ES-I3 (cell line): ENCODE data around the gene ADAM10.
"Not testable (repeated sequence)": the region's sequence is repeated elsewhere in the genome, so short reads cannot be mapped to it uniquely, and the experiment has no call there.

Experiments
- H3K36me3 ChIP-seq: 2 replicates; pipeline ENCODE4 v1.6.1; 2013; ENCODE audit warnings: mild to moderate bottlenecking, low read length, control low read depth, moderate library complexity; ENCODE audit not compliant: insufficient read depth
- H3K4me1 ChIP-seq: 2 replicates; pipeline ENCODE4 v1.6.1; 2013; ENCODE audit warnings: mild to moderate bottlenecking, control low read depth, low read length; ENCODE audit not compliant: insufficient read depth
- H3K9ac ChIP-seq: 2 replicates; pipeline ENCODE4 v1.6.1; 2013; ENCODE audit warnings: low read depth, mild to moderate bottlenecking, low read length, moderate library complexity
- H3K9me3 ChIP-seq: 2 replicates; pipeline ENCODE4 v1.6.1; 2013; ENCODE audit warnings: mild to moderate bottlenecking, low read length, moderate library complexity; ENCODE audit not compliant: control insufficient read depth, insufficient read depth

The ADAM10 gene

GRCh38 chr15:58641660-58642059 is 107.8 kb downstream of the ADAM10 start:
- no peaks in the 10 kb centered on the region for H3K36me3 ChIP-seq
- no peaks in the 10 kb centered on the region for H3K4me1 ChIP-seq
- no peaks in the 10 kb centered on the region for H3K9me3 ChIP-seq
- no peak overlapping the region for H3K9ac ChIP-seq

GRCh38 chr15:58639992-58640391 is 109.5 kb downstream of the ADAM10 start:
- Histone ChIP-seq H3K9ac (no peak overlapping the region), H3K36me3 (no peaks in the 10 kb centered on the region), H3K4me1 (no peaks in the 10 kb centered on the region), H3K9me3 (no peaks in the 10 kb centered on the region)

GRCh38 chr15:58639002-58639756 is 110.3 kb downstream of the ADAM10 start:
- Histone ChIP-seq H3K9me3 (no peaks in the 10 kb centered on the region), H3K36me3 (no peaks in the 10 kb centered on the region), H3K9ac (no peak overlapping the region), H3K4me1 (no peaks in the 10 kb centered on the region)

DNA sequence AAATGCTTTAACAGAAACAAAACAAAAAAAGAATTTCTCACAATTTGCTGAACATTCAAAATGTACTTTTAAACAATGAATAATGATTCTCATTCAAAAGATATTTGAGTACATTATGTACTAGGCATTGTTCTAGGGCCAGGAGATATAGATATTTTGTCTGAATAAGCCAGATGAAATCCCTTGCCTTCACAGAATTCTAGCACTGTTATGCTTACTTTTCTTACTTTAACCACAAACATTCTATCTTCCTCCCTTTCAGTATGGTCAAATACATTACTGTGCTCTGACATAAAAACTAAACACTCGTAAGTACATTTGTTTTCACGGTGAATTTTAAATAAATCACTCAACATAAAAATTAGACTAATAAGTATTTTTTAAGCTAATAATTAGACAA is 116.7 kb downstream of the ADAM10 start:
- Histone ChIP-seq H3K4me1 (no peaks in the 10 kb centered on the region), H3K9ac (no peak overlapping the region), H3K9me3 (no peaks in the 10 kb centered on the region), H3K36me3 (no peaks in the 10 kb centered on the region; the same call in 1 of the 2 replicates)

- no peak overlapping the region for H3K9ac ChIP-seq
- no peaks in the 10 kb centered on the region for H3K4me1 ChIP-seq
- no peaks in the 10 kb centered on the region for H3K9me3 ChIP-seq
- no peaks in the 10 kb centered on the region; the same call in 1 of the 2 replicates for H3K36me3 ChIP-seq
Measured at GRCh38 chr15:58631319-58631718, 118.2 kb downstream of the ADAM10 start.

DNA sequence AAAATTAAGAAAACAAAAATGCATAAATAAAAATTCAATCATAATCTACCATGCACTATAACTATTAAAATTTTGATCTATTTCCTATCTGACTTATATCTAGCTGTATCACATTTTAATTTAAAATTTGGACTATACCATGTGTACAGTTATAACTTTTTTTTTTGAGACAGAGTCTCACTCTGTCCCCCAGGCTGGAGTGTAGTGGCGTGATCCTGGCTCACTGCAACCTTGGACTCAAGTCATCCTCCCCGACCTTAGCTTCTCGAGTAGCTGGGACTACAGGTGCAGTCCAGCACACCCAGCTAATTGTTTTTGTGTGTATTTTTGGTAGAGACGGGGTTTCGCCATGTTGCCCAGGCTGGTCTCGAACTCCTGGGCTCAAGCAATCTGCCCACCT is 119.9 kb downstream of the ADAM10 start:
- Histone ChIP-seq H3K9me3 (no peaks in the 10 kb centered on the region), H3K4me1 (no peaks in the 10 kb centered on the region), H3K36me3 (no peaks in the 10 kb centered on the region; the same call in 1 of the 2 replicates), H3K9ac (no peak overlapping the region)

- H3K9me3 ChIP-seq, result no peaks in the 10 kb centered on the region
- no peaks in the 10 kb centered on the region; the same call in 1 of the 2 replicates for H3K36me3 ChIP-seq
- H3K9ac ChIP-seq, result no peak overlapping the region
- H3K4me1 ChIP-seq, result no peaks in the 10 kb centered on the region
Measured at GRCh38 chr15:58628206-58628947, 121.1 kb downstream of the ADAM10 start.

DNA sequence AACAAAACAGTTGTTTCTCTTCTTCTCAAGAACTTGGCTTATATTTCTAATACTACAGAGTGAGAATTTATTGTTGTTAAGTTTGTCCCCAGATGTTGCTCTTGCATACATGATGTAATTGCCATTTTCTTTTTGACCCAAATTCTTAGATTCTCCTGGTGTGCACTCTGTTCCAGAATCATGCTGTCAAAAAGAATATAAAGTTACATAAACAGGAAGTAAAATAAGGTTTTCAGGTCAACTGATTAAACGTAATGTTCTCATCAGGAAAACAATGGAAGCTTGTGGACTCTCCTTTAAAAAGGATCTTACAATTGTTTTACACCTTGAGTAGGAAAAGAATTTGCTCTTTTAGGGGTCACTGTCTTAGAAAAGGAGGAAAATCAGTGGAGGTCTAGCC is 121.8 kb downstream of the ADAM10 start:
- Histone ChIP-seq H3K36me3 (no peaks in the 10 kb centered on the region; the same call in 1 of the 2 replicates), H3K9me3 (no peaks in the 10 kb centered on the region), H3K9ac (no peak overlapping the region), H3K4me1 (no peaks in the 10 kb centered on the region)

DNA sequence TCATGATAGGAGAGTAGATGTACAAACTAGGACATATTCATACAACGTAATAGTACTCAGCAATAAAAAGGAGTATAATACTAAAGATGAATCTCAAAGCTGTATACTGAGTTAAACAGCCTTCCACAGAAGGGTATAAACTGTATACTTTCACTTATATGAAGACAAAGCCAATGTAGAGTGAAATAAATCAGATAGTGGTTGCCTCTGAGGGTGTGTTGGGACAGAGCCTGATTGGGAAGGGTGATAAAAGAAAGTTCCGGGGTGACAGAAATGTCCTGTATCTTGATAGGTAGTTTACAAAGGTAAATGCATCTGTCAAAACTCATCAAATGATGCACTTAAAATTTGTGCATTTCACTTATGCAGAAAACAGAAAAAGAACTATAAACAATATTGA is 122.5 kb downstream of the ADAM10 start:
- Histone ChIP-seq H3K36me3 (no peaks in the 10 kb centered on the region; the same call in 1 of the 2 replicates), H3K4me1 (no peaks in the 10 kb centered on the region), H3K9ac (no peak overlapping the region), H3K9me3 (no peaks in the 10 kb centered on the region)

DNA sequence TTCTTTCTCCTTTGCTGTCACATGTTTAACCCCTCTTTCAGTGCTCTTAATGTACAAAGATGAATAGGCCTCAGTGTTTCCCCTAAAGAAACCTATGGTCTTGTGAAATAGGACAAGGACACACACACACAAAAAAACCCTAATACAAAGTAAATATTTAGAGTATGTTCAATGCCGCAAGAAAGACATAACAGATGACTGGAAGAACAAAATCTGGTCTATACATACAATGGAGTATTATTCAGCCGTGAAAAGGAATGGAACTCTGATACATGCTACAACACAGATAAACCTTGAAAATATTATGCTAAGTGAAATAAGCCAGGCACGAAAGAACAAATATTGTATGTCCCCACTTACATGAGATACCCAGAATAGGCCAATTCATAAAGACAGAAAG is 123.1 kb downstream of the ADAM10 start:
- H3K9ac ChIP-seq, result no peak overlapping the region
- H3K9me3 ChIP-seq, result no peaks in the 10 kb centered on the region
- H3K4me1 ChIP-seq, result peaks cover 5% of the 10 kb centered on the region; the same call in 1 of the 2 replicates
- H3K36me3 ChIP-seq, result no peaks in the 10 kb centered on the region; the same call in 1 of the 2 replicates

- Histone ChIP-seq H3K4me1 (peaks cover 5% of the 10 kb centered on the region; the same call in 1 of the 2 replicates), H3K36me3 (no peaks in the 10 kb centered on the region), H3K9me3 (no peaks in the 10 kb centered on the region), H3K9ac (no peak overlapping the region)
Measured at GRCh38 chr15:58622877-58623276, 126.6 kb downstream of the ADAM10 start.

GRCh38 chr15:58620268-58620667 is 129.2 kb downstream of the ADAM10 start:
- not testable (repeated sequence) for H3K9me3 ChIP-seq, H3K36me3 ChIP-seq, H3K4me1 ChIP-seq, H3K9ac ChIP-seq

- Histone ChIP-seq H3K4me1 (no peaks in the 10 kb centered on the region), H3K9ac (no peak overlapping the region), H3K36me3 (no peaks in the 10 kb centered on the region), H3K9me3 (peaks cover 2% of the 10 kb centered on the region; the same call in 1 of the 2 replicates)
Measured at GRCh38 chr15:58616171-58616570, 133.3 kb downstream of the ADAM10 start.

DNA sequence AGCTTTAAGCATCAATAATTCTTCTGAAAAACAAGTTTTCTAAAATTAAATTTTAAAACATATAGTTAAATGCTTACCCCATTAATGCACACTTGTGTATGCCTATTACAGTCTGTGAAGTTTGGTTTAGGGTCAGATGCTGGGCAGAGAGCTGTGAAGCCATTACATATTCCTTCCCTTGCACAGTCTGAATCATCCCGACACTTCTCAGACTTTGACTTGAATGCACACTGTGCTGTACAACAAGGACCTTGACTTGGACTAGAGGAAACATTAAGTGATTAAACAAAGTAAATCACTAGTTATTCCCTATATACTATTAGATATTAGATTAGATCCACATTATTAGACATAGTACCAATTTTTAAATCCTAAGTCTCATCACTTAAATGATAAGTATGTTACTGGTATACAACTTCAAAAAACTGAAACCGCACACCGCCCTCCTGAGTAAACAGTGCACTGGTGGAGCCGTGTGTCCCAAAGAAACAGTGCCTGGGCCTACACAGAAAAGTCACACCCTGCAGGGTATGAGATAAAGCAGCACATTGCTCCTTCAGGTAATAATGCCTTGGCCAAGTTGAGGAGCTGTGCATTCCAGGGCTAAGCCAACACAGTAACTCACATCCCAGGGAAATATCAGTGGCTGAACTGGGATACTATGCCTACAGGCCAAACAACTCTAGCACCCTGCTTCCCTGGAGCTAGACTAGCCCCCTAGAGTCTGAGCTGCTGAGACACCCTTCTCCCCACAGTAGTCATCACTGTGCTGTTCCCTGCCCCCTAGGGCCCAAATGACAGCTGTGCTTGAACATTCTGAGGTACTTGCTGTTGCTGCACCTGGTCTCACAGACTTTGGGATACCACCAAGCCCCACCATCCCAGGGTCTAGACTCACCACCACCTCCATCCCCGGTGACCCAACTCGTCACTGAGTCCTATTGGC is 137.5 kb downstream of the ADAM10 start:
- Histone ChIP-seq H3K4me1 (no peaks in the 10 kb centered on the region), H3K9me3 (0 out of 2 replicates have a peak, but pooled peaks cover 2% of the 10 kb centered on the region), H3K36me3 (no peaks in the 10 kb centered on the region), H3K9ac (no peak overlapping the region)
